ENCODE results near the gene TPSD1.

The TPSD1 gene

DNA sequence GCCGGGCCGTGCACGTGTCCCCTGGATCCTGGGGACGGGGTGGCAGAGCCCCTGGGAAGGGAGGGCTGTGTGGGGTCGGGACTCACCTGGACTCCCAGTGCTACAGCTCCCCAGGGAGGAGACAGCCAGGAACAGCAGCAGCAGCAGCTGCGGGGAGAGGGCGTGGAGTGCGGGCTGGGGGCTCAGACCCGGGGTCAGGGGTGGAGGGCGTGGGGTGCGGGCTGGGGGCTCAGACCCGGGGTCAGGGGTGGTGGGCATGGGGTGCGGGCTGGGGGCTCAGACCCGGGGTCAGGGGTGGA is 20.7 kb downstream of the TPSD1 start:
- TF ChIP-seq, protein P1, sequence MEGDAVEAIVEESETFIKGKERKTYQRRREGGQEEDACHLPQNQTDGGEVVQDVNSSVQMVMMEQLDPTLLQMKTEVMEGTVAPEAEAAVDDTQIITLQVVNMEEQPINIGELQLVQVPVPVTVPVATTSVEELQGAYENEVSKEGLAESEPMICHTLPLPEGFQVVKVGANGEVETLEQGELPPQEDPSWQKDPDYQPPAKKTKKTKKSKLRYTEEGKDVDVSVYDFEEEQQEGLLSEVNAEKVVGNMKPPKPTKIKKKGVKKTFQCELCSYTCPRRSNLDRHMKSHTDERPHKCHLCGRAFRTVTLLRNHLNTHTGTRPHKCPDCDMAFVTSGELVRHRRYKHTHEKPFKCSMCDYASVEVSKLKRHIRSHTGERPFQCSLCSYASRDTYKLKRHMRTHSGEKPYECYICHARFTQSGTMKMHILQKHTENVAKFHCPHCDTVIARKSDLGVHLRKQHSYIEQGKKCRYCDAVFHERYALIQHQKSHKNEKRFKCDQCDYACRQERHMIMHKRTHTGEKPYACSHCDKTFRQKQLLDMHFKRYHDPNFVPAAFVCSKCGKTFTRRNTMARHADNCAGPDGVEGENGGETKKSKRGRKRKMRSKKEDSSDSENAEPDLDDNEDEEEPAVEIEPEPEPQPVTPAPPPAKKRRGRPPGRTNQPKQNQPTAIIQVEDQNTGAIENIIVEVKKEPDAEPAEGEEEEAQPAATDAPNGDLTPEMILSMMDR (IDR thresholded peaks at IDR 0.05; ENCODE audit: borderline replicate concordance, insufficient read depth, low read depth, low read length) = no peak

DNA sequence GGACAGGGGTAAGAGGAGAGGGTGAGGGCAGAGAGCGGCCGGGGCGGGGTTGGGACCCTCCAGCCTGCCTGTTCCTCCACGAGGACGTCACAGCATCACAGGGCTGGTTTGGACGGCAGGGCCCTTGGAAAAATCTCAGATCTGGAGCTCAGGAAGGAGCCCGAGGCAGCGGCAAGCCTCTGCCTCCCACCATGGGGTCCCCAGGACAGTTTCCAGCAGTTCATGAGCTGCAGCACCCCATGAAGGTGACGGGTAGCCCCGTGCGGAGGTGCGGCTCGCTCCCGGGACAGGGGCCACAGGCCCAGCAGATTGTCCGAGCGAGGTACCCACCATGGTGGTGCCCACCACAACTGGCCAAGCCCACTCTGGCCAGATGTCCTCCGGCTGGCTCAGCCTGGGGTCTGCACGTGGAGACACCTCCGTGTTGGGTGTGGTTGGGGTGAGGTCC is 21.3 kb downstream of the TPSD1 start:
- H3K4me3 ChIP-seq (ENCODE audit: low read depth, low read length) = no peak overlapping the region
- TF ChIP-seq, protein P1 (IDR thresholded peaks at IDR 0.05; ENCODE audit: borderline replicate concordance, insufficient read depth, low read depth, low read length) = no peak

More for the DNA sequence above, 20.7 kb downstream of the TPSD1 start:
- H3K4me3 ChIP-seq (ENCODE audit: low read depth, low read length) = no peak overlapping the region

DNA sequence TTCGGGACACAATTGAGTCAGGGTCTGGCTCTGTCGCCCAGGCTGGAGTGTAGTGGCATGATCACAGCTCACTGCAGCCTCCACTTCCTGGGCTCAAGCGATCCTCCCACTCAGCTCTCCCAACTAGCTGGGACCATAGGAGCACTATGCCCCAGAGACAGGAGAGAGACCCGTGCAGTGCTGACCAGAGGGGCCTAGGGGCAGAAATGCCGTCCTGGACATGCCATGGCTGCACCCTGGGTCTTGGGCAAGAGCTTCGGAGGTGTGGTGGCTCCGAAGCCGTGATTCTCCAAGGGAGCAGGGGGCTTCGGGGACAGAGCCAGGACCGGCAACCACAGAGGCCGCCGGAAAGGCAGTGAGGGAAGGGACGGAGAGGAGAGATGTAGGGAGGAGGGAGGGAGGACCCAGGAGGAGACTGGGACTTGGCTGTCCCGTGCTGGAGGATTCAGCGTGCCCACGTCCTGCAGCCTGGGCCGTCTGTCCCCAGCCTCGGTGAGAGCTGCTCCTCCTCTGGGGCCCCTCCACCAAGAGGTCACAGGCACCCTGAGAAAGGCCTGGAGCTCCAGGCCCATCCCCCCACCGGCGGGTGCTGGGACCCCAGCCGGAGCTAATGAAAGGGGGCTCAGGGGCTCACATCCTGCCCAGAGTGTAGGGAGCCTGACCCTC is 21.9 kb downstream of the TPSD1 start:
- no peak overlapping the region for H3K4me3 ChIP-seq (ENCODE audit: low read depth, low read length)
- TF ChIP-seq, protein P1 (IDR thresholded peaks at IDR 0.05; ENCODE audit: borderline replicate concordance, insufficient read depth, low read depth, low read length) = no peak

DNA sequence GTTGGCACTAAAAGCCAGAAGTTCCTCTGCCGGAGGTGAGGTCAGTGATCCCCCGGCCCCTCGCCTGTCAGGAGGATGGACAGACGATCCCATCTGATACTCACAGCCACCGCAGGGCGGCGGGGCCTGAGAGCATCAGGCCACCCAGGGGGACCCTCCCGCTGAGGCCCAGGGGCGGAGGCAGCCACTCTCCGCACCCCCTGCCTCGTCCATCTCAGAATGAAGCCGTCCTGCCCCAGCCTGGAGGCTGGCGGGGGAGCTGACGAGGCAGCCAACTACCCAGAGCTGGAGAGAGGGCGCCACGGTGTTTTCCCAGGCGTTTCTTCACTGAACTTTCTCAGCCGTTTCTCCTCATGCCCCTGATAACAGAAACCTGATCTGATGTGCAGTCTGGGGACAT is 22.6 kb downstream of the TPSD1 start:
- TF ChIP-seq, protein P1 (IDR thresholded peaks at IDR 0.05; ENCODE audit: borderline replicate concordance, insufficient read depth, low read depth, low read length) = no peak

DNA sequence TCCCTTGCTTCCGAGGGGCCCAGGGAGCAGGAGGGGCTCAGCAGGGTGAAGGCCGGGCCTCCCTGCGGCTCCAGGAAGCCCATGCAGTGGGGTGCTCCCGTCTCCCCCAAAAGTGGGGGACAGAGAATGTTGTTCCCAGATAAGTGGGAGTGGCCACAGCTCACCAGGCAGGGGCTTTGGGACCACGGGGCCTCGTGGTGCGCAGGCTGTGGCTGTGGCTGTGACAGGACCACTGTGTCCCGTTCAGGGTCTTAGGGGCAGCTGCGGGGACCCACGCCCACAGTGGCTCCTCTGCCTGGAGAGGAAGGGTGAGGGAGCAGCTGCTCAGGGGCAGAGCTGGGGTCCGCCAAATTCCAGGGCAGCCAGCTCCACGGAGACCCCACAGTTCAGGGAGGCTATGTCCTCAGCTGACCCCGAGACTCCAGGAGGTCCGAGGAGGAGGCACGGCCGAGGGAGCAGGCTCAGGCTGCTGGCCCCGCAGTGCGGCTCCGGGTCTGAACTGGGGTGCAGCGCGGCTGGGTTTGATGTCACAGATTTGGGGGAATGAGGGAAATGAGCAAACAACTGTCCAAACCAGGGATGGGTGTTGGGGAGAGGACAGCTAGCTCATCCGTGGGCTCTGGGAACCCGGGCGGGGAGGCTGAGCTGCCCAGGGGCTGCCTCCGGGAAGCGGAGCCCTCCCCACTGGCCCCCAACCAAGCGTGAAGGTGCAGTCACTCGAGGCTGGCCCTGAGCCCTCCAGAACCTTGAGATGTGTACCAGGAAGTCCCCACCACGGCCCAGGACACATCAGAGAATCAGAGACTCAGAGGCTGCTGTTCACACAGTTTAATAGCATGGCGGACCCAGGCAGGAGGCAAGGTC is 23.4 kb downstream of the TPSD1 start:
- TF ChIP-seq, protein P1 (IDR thresholded peaks at IDR 0.05; ENCODE audit: borderline replicate concordance, insufficient read depth, low read depth, low read length) = no peak
- no peak overlapping the region for H3K4me3 ChIP-seq (ENCODE audit: low read depth, low read length)

More for the DNA sequence above, 22.6 kb downstream of the TPSD1 start:
- no peak overlapping the region for H3K4me3 ChIP-seq (ENCODE audit: low read depth, low read length)

DNA sequence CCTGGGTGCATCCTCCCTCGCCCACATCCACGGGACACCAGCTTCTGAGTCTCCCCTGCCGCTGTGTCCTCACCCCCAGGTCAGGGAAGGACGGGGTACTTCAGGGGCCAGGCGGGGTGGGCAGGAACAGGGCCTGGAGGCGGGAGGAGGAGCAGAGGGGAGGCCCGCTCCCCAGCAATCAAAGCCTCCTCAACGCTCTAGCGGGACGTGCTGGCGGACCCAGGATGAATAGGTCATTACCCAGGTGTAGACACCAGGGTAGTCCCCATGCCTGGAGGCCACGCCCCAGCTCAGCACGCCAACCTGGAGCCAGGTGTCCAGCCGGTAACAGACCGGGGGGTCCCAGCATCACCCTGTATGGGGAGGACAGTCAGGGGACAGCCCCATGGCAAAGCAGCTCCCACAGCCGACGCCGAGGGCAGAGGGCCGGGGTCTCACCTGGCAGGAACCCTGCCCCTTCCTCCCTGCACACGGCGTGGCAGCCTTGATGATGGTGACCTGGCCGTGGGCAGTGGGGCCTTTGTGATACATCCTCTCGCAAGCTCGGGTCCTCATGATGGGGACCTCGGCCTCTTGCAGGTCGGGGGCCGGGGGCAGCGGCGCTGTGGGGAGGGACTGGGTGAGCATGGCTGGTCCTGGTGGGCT is 24.2 kb downstream of the TPSD1 start:
- H3K4me3 ChIP-seq (ENCODE audit: low read depth, low read length) = no peak overlapping the region
- TF ChIP-seq, protein P1 (IDR thresholded peaks at IDR 0.05; ENCODE audit: borderline replicate concordance, insufficient read depth, low read depth, low read length) = no peak

Measured in GM12875 (cell line).